Astrocyte of the hippocampus (primary cell): ENCODE data around the gene PARD6B.
"Not testable (repeated sequence)": the region's sequence is repeated elsewhere in the genome, so short reads cannot be mapped to it uniquely, and the experiment has no call there.

ENCODE experiments used
- DNase-seq: peaks from one replicate; pipeline ENCODE4 v3.0.0; 2011; ENCODE audit warnings: low read depth, low spot score

Gene PARD6B

GRCh38 chr20:50703651-50704438 is 27.5 kb upstream of the PARD6B start:
- not testable (repeated sequence) for DNase-seq

DNA sequence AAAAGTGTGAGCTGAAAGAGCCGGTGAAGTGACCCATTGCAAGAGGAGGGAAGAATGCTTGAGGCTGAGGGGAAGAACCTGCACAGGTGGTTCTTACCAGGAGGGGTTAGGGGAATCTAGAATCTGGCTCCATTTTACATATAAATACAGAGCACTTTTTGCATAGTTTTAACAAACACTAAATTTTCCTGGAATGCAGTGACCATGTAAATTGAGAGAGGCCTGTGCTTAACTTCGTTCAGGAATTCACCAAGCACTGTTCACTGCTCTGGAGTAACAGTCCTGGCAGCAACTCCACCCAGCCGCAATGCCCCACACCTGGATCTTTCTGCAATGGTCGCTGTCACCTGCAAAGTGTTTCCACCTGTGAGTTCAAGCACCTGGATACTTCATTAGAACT is 26.9 kb upstream of the PARD6B start:
- no peak for DNase-seq

- peak; percentile 31 for DNase-seq
Measured at GRCh38 chr20:50704971-50705370, 26.4 kb upstream of the PARD6B start.

DNA sequence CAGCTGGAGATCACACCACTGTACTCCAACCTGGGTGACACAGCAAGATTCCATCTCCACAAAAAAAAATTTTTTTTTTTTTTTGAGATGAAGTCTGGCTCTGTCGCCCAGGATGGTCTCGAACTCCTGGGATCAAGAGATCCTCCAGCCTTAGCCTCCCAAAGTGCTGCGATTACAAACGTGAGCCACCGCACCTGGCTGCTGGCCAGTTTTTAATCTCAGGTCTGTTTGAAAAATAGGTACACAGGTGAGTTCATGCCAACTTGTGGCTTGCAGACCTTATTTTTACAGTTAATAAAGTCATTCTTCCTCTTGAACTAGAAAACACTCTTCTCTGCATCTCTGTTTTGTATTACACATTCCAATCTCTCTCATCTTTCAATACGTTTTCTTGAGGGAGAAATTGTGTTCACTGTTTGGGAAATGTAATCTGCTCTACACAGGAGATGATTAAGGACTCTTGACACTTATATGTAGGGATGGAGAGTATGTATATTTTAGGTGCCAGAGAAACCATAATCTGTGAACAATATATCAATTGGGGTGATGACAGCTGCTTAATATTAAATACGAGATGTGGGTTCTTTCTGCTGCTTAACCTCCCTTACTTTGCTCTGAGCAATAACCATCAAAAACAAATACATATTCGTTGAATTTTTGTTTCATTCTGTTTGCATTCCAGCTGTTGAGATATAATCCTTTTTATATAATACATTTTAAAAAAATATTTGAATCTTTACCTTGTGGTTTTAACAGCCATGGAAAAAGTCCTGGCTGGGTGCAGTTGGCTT is 22.3 kb upstream of the PARD6B start:
- DNase-seq, result no peak

GRCh38 chr20:50709636-50709973 is 21.8 kb upstream of the PARD6B start:
- no peak for DNase-seq

GRCh38 chr20:50710492-50711063 is 20.8 kb upstream of the PARD6B start:
- DNase-seq, result no peak

- no peak for DNase-seq
Measured at GRCh38 chr20:50711113-50711825, 20.1 kb upstream of the PARD6B start.

- no peak for DNase-seq
Measured at GRCh38 chr20:50712771-50713656, 18.4 kb upstream of the PARD6B start.

DNA sequence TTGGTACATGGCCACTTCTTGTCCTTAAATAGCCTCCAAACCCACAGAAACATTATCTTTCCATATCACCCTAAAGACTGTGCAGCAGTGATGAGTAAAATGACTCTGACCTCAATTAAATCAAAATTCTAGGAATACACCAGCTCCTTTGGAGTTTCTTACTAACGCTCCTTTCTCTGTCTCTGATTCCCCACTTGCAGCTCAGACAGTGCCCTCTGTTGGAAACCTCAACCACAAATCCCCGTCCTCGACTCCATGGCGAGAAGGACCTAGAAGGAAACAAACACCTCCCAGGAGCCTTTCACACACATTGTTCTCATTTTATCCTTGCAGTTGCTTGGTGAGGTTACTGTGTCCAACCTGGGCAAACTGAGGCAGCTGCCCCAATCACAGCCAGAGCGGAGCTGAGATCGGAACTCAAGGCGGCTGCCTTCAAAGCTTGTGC is 17.7 kb upstream of the PARD6B start:
- peak; percentile 64 for DNase-seq

DNA sequence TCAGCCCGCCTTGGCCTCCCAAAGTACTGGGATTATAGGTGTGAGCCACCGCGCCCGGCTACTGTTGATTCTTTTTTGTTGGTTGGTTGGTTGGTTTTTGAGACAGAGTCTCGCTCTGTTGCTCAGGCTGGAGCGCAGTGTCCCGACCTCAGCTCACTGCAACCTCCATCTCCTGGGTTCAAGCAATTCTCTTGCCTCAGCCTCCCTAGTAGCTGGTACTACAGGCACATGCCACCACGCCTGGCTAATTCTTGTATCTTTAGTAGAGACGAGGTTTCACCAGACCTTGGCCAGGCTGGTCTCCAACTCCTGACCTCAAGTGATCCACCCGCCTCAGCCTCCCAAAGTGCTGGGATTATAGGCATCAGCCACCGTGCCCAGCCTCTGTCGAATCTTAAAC is 17.0 kb upstream of the PARD6B start:
- not testable (repeated sequence) for DNase-seq

- no peak for DNase-seq
Measured at GRCh38 chr20:50715694-50716093, 15.7 kb upstream of the PARD6B start.

GRCh38 chr20:50716518-50716917 is 14.9 kb upstream of the PARD6B start:
- DNase-seq, result no peak

GRCh38 chr20:50717312-50717711 is 14.1 kb upstream of the PARD6B start:
- no peak for DNase-seq

DNA sequence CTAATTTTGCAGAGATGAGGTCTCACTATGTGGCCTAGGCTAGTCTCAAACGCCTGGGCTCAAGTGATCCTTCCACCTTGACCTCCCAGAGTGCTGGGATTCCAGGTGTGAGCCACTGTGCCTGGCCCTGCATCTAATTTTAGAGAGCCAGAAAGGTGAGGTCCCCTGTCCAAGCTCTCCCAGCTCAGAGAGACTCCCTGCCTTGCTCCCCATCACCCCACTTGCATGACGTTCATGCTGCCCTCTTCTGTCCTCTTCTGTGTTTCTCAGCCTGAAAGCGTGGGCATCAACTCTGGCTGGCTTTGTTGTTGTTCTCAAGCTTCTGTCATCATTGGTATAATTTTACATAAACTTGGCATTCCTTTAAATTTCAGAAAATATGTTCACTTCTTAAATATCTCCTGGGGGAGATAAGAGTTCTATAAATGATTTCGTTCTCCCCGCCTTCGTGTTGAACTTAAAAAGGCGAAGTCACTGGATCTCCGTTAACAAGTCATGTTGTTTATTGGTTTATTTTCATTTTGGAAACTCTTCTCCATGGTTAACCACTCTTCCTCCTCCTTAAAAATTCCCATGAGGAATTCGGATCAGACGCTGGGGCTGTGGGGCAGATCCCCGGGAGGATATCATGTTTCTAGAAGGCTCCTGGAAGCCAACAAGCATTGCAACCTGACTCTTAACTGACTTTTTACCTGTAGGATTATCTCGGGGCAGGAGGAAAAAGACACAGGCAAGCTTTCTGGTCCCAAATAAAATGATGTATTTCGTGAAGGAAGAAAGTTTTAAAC is 13.2 kb upstream of the PARD6B start:
- DNase-seq, result no peak

GRCh38 chr20:50719328-50719727 is 12.1 kb upstream of the PARD6B start:
- no peak for DNase-seq

GRCh38 chr20:50720026-50720425 is 11.4 kb upstream of the PARD6B start:
- DNase-seq, result no peak

DNA sequence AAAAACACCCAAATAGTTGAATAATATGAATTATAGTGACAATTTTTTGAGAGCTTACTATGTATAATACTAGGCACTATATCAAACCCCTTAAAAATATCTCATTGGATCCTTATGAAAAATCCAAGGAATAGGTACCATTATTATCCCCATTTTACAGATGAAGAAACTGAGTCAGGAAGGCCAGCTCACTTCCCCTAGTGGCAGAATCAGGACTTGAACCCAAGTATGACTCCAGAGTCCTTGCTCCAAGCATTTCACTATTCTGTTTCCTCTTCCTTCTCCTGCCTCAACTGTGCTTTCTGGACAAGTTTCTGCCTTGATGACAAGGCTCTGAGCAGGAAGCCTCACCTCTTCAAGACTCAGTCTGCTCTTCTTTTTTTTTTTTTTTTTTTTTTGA is 10.8 kb upstream of the PARD6B start:
- DNase-seq, result no peak

DNA sequence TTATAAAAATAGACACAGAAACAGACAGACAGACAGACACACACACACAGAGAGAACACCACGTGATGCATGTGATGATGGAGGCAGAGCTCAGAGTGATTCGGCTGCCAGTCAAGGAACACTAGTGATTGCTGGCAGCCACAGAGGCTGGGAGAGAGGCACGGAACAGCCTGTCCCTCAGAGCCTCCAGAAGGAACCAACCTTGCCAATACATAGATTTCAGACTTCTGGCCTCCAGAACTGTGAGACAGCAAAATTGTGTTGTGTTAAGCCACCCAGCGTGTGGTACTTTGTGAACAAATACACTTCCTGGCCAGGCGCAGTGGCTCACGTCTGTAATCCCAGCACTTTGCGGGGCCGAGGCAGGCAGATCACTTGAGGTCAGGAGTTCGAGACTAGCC is 9.5 kb upstream of the PARD6B start:
- no peak for DNase-seq

DNA sequence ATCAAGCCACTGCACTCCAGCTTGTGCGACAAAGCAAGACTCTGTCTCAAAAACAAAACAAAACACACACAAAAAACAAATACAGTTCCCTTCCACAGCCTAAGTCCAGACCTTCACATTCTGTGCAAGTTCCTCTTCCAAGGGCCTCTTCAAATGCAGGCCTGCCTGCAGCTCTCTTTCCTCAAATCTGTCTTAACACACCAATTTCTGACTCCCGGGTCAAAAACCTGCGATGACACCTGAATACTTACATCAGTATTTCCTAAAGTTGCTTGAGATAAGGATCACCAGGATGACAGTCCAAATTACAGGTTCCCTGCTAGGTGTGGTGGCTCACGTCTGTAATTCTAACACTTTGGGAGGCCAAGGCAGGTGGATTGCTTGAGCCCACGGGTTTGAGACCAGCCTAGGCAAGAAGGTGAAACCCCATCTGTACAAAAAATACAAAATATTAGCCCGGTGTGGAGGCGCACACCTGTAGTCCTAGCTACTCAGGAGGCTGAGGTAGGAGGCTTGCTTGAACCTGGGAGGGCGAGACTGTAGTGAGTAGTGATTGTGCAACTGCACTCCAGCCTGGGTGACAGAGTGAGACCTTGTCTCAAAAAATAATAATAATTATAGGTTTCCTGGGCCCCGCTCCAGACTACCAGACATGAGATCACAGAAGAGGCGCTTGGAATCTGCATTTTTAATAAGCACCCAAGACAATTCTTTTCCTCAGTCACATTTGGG is 8.8 kb upstream of the PARD6B start:
- no peak for DNase-seq

DNA sequence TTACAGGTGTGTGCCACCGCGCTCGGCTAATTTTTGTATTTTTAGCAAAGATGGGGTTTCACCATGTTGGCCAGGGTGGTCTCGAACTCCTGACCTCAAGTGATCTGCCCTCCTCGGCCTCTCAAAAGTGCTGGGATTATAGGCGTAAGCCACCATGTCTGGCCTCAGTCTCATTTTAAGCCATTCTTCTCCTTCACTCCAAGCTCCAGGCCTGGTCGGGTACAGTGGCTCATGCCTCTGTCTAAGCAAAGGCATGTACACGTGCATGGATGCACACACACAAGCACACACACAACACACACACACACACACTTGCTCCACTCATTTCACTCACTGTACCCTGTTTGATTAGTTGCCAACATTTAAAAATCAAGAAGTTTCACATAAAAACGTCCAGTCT is 7.7 kb upstream of the PARD6B start:
- DNase-seq, result no peak
